Endodermal cell (in vitro differentiated cells): ENCODE measurements around the gene NHP2. TPM values are rescaled to one million over a fixed set of nuclear protein-coding genes. Genes with fewer than 3 reads are reported as not detected.

Source experiments
- DNase-seq: peaks from one replicate; pipeline ENCODE4 v3.0.0-alpha.2; 2017
- H3K27ac ChIP-seq: 2 replicates; pipeline ENCODE4 v1.5.1; 2013; ENCODE audit warnings: mild to moderate bottlenecking, low read depth, low read length, moderate library complexity
- H3K27me3 ChIP-seq: 2 replicates; pipeline ENCODE4 v1.6.1; 2013; ENCODE audit warnings: mild to moderate bottlenecking, low read length, moderate library complexity; ENCODE audit not compliant: insufficient read depth, control insufficient read depth, poor library complexity, severe bottlenecking
- H3K36me3 ChIP-seq: 2 replicates; pipeline ENCODE4 v1.7.0; 2013; ENCODE audit warnings: mild to moderate bottlenecking, low read length, moderate library complexity; ENCODE audit not compliant: control insufficient read depth, insufficient read depth
- H3K4me1 ChIP-seq: one replicate; pipeline ENCODE4 v1.7.0; 2013; ENCODE audit warnings: low read length; ENCODE audit not compliant: control insufficient read depth, insufficient read depth
- H3K4me3 ChIP-seq: 2 replicates; pipeline ENCODE4 v1.5.1; 2013; ENCODE audit warnings: mild to moderate bottlenecking, low read length, moderate library complexity
- H3K9ac ChIP-seq: 2 replicates; pipeline ENCODE4 v1.6.1; 2013; ENCODE audit warnings: mild to moderate bottlenecking, low read length, moderate library complexity; ENCODE audit not compliant: poor library complexity, severe bottlenecking; ENCODE audit errors: extremely low read depth
- H3K9me3 ChIP-seq: 2 replicates; pipeline ENCODE4 v1.6.1; 2013; ENCODE audit warnings: mild to moderate bottlenecking, low read length, moderate library complexity; ENCODE audit not compliant: control insufficient read depth
- H3K27ac Mint-ChIP-seq: 2 replicates; pipeline ENCODE4 v1.8.0; 2020; ENCODE audit warnings: mixed read lengths
- H3K27me3 Mint-ChIP-seq: 2 replicates; pipeline ENCODE4 v1.8.0; 2021; ENCODE audit warnings: mild to moderate bottlenecking, mixed read lengths; ENCODE audit not compliant: insufficient read depth
- H3K36me3 Mint-ChIP-seq: 2 replicates; pipeline ENCODE4 v1.8.0; 2020; ENCODE audit warnings: low read depth, mixed read lengths
- H3K4me1 Mint-ChIP-seq: 2 replicates; pipeline ENCODE4 v1.8.0; 2020; ENCODE audit warnings: mixed read lengths
- H3K4me3 Mint-ChIP-seq: 2 replicates; pipeline ENCODE4 v1.8.0; 2020; ENCODE audit warnings: mild to moderate bottlenecking, moderate library complexity, mixed read lengths
- H3K9me3 Mint-ChIP-seq: 2 replicates; pipeline ENCODE4 v1.8.0; 2020; ENCODE audit warnings: mild to moderate bottlenecking, mixed read lengths
- WGBS, 2 experiments: methylation state at CpG; one replicate each; pipeline versions ENCODE4 v1.1.5 to v1.1.7; 2013; ENCODE audit warnings: missing lambda C conversion rate in 2 of 2, mixed read lengths in 1 of 2; ENCODE audit not compliant: insufficient coverage in 1 of 2, insufficient read length in 1 of 2; 5-methylcytosine and 5-hydroxymethylcytosine counted together
- total RNA-seq, 2 donors: library from RNA; stranded (reverse); fragmentation: NEBNext Ultra II Directional in 1 of 2; extraction: Animal tissue kit (Norgen Biotek cat#: 25700) in 1 of 2; gene quantifications; 2 replicates in 1 of 2; 3 replicates in 1 of 2; pipeline ENCODE4 v1.2.1, GENCODE V29; 2021
- TF ChIP-seq, protein P1 (sequence below): fragments of 200-600 bp; sonication (generic); conservative IDR thresholded peaks from 2 replicates; pipeline ENCODE4 v1.5.0; 2021; ENCODE audit warnings: antibody characterized with exemption, mild to moderate bottlenecking

The NHP2 gene
- total RNA-seq, 2 donors from 2014 or later = 174 to 176 TPM

DNA sequence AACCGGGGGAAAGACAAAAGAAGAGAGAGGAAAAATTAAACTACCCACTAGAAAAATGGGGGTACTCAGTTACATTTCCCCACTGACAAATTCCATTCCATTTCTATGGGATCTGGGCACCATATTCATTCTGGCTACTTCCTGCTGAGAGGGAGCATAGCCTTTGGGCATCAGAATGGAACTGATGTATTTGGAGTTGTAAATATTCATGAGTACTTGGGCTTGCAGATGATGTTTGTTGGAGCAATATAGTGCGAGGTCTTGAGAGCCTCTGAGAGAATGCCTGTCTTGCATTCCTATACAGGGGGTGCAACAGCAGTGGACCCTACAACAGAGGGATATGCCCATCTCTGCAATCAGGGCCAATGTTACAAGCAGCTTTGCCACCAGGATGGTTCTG is 16.8 kb upstream of the NHP2 start:
- Histone ChIP-seq H3K36me3 (no peaks in the 10 kb centered on the region), H3K27me3 (no peaks in the 10 kb centered on the region), H3K9me3 (no peaks in the 10 kb centered on the region), H3K4me1 (no peaks in the 10 kb centered on the region), H3K9ac (no peak overlapping the region), H3K4me3 (no peak overlapping the region), H3K27ac (no peak overlapping the region)
- TF ChIP-seq, protein P1, sequence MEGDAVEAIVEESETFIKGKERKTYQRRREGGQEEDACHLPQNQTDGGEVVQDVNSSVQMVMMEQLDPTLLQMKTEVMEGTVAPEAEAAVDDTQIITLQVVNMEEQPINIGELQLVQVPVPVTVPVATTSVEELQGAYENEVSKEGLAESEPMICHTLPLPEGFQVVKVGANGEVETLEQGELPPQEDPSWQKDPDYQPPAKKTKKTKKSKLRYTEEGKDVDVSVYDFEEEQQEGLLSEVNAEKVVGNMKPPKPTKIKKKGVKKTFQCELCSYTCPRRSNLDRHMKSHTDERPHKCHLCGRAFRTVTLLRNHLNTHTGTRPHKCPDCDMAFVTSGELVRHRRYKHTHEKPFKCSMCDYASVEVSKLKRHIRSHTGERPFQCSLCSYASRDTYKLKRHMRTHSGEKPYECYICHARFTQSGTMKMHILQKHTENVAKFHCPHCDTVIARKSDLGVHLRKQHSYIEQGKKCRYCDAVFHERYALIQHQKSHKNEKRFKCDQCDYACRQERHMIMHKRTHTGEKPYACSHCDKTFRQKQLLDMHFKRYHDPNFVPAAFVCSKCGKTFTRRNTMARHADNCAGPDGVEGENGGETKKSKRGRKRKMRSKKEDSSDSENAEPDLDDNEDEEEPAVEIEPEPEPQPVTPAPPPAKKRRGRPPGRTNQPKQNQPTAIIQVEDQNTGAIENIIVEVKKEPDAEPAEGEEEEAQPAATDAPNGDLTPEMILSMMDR = no peak
- DNase-seq = no peak
- Mint-ChIP-seq H3K4me3 (no peak overlapping the region), H3K9me3 (no peaks in the 10 kb centered on the region), H3K27ac (no peak overlapping the region), H3K27me3 (peaks cover 6% of the 10 kb centered on the region), H3K36me3 (no peaks in the 10 kb centered on the region), H3K4me1 (no peaks in the 10 kb centered on the region)
- WGBS, 2 experiments = 60 to 89% methylated on average over 1 of the region's 2 CpGs

DNA sequence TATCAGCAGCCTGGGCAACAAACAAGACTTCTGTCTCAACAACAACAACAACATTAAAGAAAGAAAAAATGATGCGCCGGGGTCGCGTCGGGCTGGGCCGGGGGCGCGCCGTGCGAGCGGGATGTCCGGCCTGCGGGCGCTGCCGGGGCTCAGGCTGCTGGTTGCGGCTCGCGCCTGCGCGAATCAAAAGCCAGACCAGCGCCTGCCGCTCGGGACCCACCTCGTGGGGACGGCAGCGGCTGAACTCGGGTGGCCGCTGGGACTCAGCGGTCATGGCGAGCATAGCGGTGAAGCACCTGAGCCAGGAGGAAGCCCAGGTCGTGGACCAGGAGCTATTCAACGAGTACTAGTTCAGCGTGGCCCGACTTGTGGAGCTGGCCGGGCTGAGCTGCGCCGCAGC is 11.9 kb upstream of the NHP2 start:
- Mint-ChIP-seq H3K27ac (no peak overlapping the region), H3K4me1 (peaks cover 1% of the 10 kb centered on the region), H3K9me3 (no peaks in the 10 kb centered on the region), H3K27me3 (peaks cover 40% of the 10 kb centered on the region), H3K36me3 (no peaks in the 10 kb centered on the region), H3K4me3 (no peak overlapping the region)
- no peaks in the 10 kb centered on the region for H3K36me3 ChIP-seq
- no peak overlapping the region for H3K27ac ChIP-seq
- peaks cover 27% of the 10 kb centered on the region for H3K27me3 ChIP-seq
- DNase-seq = peak; percentile 40
- H3K9me3 ChIP-seq = no peaks in the 10 kb centered on the region
- TF ChIP-seq, protein P1 = no peak
- no peaks in the 10 kb centered on the region for H3K4me1 ChIP-seq
- H3K4me3 ChIP-seq = no peak overlapping the region
- WGBS, 2 experiments = 96 to 99% methylated on average over 23 to 38 of the region's 38 CpGs
- H3K9ac ChIP-seq = no peak overlapping the region

GRCh38 chr5:178163772-178164735 is 10.4 kb upstream of the NHP2 start:
- DNase-seq = peak; percentile 98
- H3K36me3 Mint-ChIP-seq = no peaks in the 10 kb centered on the region
- peaks cover 40% of the 10 kb centered on the region for H3K27me3 Mint-ChIP-seq
- TF ChIP-seq, protein P1 = peak; percentile 99
- Histone ChIP-seq H3K4me3 (no peak overlapping the region), H3K4me1 (no peaks in the 10 kb centered on the region), H3K27me3 (peaks cover 27% of the 10 kb centered on the region), H3K9me3 (no peaks in the 10 kb centered on the region), H3K36me3 (no peaks in the 10 kb centered on the region), H3K27ac (no peak overlapping the region), H3K9ac (no peak overlapping the region)
- no peak overlapping the region for H3K4me3 Mint-ChIP-seq
- 13 to 15% methylated on average over 23 to 33 of the region's 33 CpGs for WGBS, 2 experiments
- no peak overlapping the region for H3K27ac Mint-ChIP-seq
- H3K9me3 Mint-ChIP-seq = no peaks in the 10 kb centered on the region
- H3K4me1 Mint-ChIP-seq = peaks cover 7% of the 10 kb centered on the region
